ENCODE results near the gene WDR41.

DNA sequence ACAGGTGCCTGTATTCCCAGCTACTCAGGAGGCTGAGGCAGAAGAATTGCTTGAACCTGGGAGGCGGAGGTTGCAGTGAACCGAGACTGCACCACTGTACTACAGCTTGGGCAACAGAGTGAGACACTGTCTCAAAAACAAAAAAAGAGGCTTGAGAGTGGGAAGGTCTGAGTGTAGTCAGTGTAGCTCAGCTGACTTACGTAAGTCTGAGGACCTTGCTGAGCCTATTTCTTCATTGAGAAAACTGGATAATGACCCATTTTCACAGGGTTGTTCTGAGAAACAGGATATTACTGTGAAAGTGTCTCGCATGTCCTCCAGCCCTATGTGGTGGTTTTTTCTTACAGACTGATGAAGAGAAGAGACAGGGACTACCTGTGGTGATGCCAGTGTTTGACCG, 66.7 kb downstream of the WDR41 start:
- TF ChIP-seq, protein P1, sequence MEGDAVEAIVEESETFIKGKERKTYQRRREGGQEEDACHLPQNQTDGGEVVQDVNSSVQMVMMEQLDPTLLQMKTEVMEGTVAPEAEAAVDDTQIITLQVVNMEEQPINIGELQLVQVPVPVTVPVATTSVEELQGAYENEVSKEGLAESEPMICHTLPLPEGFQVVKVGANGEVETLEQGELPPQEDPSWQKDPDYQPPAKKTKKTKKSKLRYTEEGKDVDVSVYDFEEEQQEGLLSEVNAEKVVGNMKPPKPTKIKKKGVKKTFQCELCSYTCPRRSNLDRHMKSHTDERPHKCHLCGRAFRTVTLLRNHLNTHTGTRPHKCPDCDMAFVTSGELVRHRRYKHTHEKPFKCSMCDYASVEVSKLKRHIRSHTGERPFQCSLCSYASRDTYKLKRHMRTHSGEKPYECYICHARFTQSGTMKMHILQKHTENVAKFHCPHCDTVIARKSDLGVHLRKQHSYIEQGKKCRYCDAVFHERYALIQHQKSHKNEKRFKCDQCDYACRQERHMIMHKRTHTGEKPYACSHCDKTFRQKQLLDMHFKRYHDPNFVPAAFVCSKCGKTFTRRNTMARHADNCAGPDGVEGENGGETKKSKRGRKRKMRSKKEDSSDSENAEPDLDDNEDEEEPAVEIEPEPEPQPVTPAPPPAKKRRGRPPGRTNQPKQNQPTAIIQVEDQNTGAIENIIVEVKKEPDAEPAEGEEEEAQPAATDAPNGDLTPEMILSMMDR (IDR thresholded peaks at IDR 0.05) = no peak
- TF ChIP-seq POLR2A (IDR thresholded peaks at IDR 0.05) = no peak
